ENCODE data around the gene WDR31.

DNA sequence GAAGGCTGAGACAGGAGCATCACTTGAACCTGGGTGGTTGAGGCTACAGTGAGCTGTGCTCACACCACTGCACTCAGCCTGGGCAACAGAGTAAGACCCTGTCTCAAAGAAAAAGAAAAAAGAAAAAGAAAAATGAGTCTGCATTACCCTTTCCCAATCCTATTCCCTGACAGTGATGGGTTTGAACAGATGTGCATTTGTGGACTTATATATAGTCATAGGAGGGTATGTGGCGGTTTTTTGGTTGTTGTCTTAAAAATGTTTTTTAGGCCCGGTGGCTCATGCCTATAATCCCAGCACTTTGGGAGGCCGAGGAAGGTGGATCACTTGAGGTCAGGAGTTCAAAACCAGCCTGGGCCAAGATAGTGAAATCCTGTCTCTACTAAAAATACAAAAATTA, 23.3 kb upstream of the WDR31 start:
- no peak for TF ChIP-seq POLR2A (IDR thresholded peaks at IDR 0.05; ENCODE audit: low read depth, low read length)
- no peak for TF ChIP-seq CTCF (conservative IDR thresholded peaks at IDR 0.05; ENCODE audit: low read depth, low read length)
- TF ChIP-seq SMC3 (IDR thresholded peaks at IDR 0.05; ENCODE audit: low read depth, low read length), result no peak
- no peak for TF ChIP-seq BHLHE40 (IDR thresholded peaks at IDR 0.05; ENCODE audit: low read depth, low read length)
- no peak for TF ChIP-seq RCOR1 (IDR thresholded peaks at IDR 0.05; ENCODE audit: insufficient replicate concordance, low read length)
- no peak for TF ChIP-seq USF2 (IDR thresholded peaks at IDR 0.05; ENCODE audit: low read depth, low read length)
- TF ChIP-seq NFE2L2 (IDR thresholded peaks at IDR 0.05; ENCODE audit: low read depth, low read length), result no peak
- no peak for TF ChIP-seq RAD21 (IDR thresholded peaks at IDR 0.05; ENCODE audit: low read length)
- TF ChIP-seq, protein P1, sequence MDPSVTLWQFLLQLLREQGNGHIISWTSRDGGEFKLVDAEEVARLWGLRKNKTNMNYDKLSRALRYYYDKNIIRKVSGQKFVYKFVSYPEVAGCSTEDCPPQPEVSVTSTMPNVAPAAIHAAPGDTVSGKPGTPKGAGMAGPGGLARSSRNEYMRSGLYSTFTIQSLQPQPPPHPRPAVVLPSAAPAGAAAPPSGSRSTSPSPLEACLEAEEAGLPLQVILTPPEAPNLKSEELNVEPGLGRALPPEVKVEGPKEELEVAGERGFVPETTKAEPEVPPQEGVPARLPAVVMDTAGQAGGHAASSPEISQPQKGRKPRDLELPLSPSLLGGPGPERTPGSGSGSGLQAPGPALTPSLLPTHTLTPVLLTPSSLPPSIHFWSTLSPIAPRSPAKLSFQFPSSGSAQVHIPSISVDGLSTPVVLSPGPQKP (IDR thresholded peaks at IDR 0.05; ENCODE audit: borderline replicate concordance, low read depth, low read length), result no peak

All from IMR-90 (cell line).